SK-N-SH (cell line): ENCODE measurements around the gene INO80. TPM values are rescaled to one million over a fixed set of nuclear protein-coding genes. Genes with fewer than 3 reads are reported as not detected.
A peak's percentile ranks its signal among the peaks of the same experiment; 100 is the strongest.

Source experiments
- CTCF ChIA-PET: fragments of 300-600, 350-600 bp; formaldehyde crosslinking; extraction: SDS; loops from one replicate; lab custom pipeline; 2021; lab: Yijun Ruan, JAX
- POLR2A ChIA-PET: fragments of 350-600 bp; sonication (Branson Sonifier 250); formaldehyde crosslinking; extraction: SDS; loops from one replicate; lab custom pipeline; 2020; ENCODE audit warnings: antibody characterized with exemption, inconsistent platforms; lab: Yijun Ruan, JAX
- DNase-seq: peaks from one replicate; pipeline ENCODE4 v3.0.0; 2012
- H2AFZ ChIP-seq: fragments of 200-600 bp; sonication (generic); 2 replicates; pipeline ENCODE4 v1.8.1; 2016; ENCODE audit warnings: antibody characterized with exemption, mild to moderate bottlenecking, low read depth
- H3F3A ChIP-seq: fragments of 200-600 bp; sonication (generic); replicated peaks from 2 replicates; pipeline ENCODE3; 2016; ENCODE audit warnings: antibody characterized with exemption, mild to moderate bottlenecking; ENCODE audit not compliant: insufficient read depth
- H3K27ac ChIP-seq, 2 experiments: fragments of 200-500 bp in 1 of 2; fragments of 200-600 bp in 1 of 2; sonication (Bioruptor generic) in 1 of 2; sonication (generic), shearing (Covaris generic) in 1 of 2; 2 replicates each; pipeline versions ENCODE4 v1.5.1 to v1.6.1; 2014 to 2016; ENCODE audit warnings: low read depth in 2 of 2, inconsistent platforms in 1 of 2, low read length in 1 of 2, mild to moderate bottlenecking in 1 of 2, mixed read lengths in 1 of 2
- H3K27me3 ChIP-seq: fragments of 200-600 bp; sonication (generic), shearing (Covaris generic); 2 replicates; pipeline ENCODE4 v1.6.1; 2016; ENCODE audit warnings: mixed run types; ENCODE audit not compliant: insufficient read depth
- H3K36me3 ChIP-seq, 2 experiments: fragments of 200-500 bp in 1 of 2; fragments of 200-600 bp in 1 of 2; sonication (Bioruptor generic) in 1 of 2; sonication (generic) in 1 of 2; replicated peaks in 1 of 2; 2 replicates each; pipeline versions ENCODE3 to v1.5.1; 2014 to 2016; ENCODE audit warnings: low read length in 1 of 2, mild to moderate bottlenecking in 1 of 2; ENCODE audit not compliant: insufficient read depth in 2 of 2, control insufficient read depth in 1 of 2
- H3K4me1 ChIP-seq, 2 experiments: fragments of 200-500 bp in 1 of 2; fragments of 200-600 bp in 1 of 2; sonication (Bioruptor generic) in 1 of 2; sonication (generic), shearing (Covaris generic) in 1 of 2; 2 replicates each; pipeline versions ENCODE4 v1.5.1 to v1.6.1; 2014 to 2016; ENCODE audit warnings: low read depth in 1 of 2, low read length in 1 of 2, mixed run types in 1 of 2; ENCODE audit not compliant: insufficient read depth in 2 of 2, control insufficient read depth in 1 of 2
- H3K4me2 ChIP-seq: fragments of 200-600 bp; sonication (generic), shearing (Covaris generic); 2 replicates; pipeline ENCODE4 v1.6.1; 2017; ENCODE audit warnings: mixed run types
- H3K4me3 ChIP-seq, 2 experiments: fragments of 200-500 bp in 1 of 2; fragments of 200-600 bp in 1 of 2; sonication (Bioruptor generic) in 1 of 2; sonication (generic), shearing (Covaris generic) in 1 of 2; 2 replicates each; pipeline versions ENCODE4 v1.5.1 to v1.8.1; 2014 to 2016; ENCODE audit warnings: low read depth in 2 of 2, inconsistent platforms in 1 of 2, low read length in 1 of 2, mild to moderate bottlenecking in 1 of 2, mixed read lengths in 1 of 2, moderate library complexity in 1 of 2
- H3K79me2 ChIP-seq: fragments of 200-600 bp; sonication (generic); 2 replicates; pipeline ENCODE4 v1.8.1; 2017; ENCODE audit warnings: mild to moderate bottlenecking; ENCODE audit not compliant: insufficient read depth
- H3K9ac ChIP-seq: fragments of 200-600 bp; sonication (generic); 2 replicates; pipeline ENCODE4 v1.6.1; 2017; ENCODE audit warnings: mixed run types
- H3K9me2 ChIP-seq: fragments of 200-600 bp; sonication (generic); 2 replicates; pipeline ENCODE4 v1.6.1; 2017; ENCODE audit warnings: mixed run types
- H3K9me3 ChIP-seq: fragments of 200-600 bp; sonication (generic); 2 replicates; pipeline ENCODE4 v1.6.1; 2017; ENCODE audit warnings: mixed run types, mild to moderate bottlenecking, moderate library complexity
- H4K20me1 ChIP-seq: fragments of 200-600 bp; sonication (generic); 2 replicates; pipeline ENCODE4 v1.6.1; 2017; ENCODE audit warnings: mild to moderate bottlenecking, mixed run types; ENCODE audit not compliant: insufficient read depth
- CHD2 ChIP-seq: fragments of 150-350 bp; IDR thresholded peaks from 2 replicates; pipeline ENCODE4 v1.6.1; 2018; ENCODE audit warnings: low read length; ENCODE audit not compliant: partially characterized antibody
- ELF1 ChIP-seq: IDR thresholded peaks from 2 replicates; pipeline ENCODE4 v1.4.0; 2012
- EP300 ChIP-seq, 2 experiments: IDR thresholded peaks; 2 replicates each; pipeline versions ENCODE4 v1.4.0 to v1.6.1; 2012; ENCODE audit warnings: borderline replicate concordance in 1 of 2, low read depth in 1 of 2, low read length in 1 of 2
- FOSL2 ChIP-seq: IDR thresholded peaks from 2 replicates; pipeline ENCODE4 v1.4.0; 2012; ENCODE audit warnings: low read depth, mild to moderate bottlenecking, moderate library complexity, borderline replicate concordance
- NRF1 ChIP-seq: IDR thresholded peaks from 2 replicates; pipeline ENCODE4 v1.6.1; 2012; ENCODE audit warnings: low read depth, mild to moderate bottlenecking, low read length
- RAD21 ChIP-seq: IDR thresholded peaks from 2 replicates; pipeline ENCODE4 v1.6.1; 2012; ENCODE audit warnings: mild to moderate bottlenecking, low read length
- SIN3A ChIP-seq: IDR thresholded peaks from 2 replicates; pipeline ENCODE4 v1.6.1; 2012; ENCODE audit warnings: low read depth, mild to moderate bottlenecking, low read length, moderate library complexity, borderline replicate concordance
- TCF12 ChIP-seq: IDR thresholded peaks from 2 replicates; pipeline ENCODE4 v1.4.0; 2012
- WGBS: methylation state at CpG from one replicate; pipeline ENCODE4 v1.1.6; 2017; ENCODE audit warnings: low lambda C conversion rate; 5-methylcytosine and 5-hydroxymethylcytosine counted together
- polyA plus RNA-seq, 3 experiments: library from polyadenylated mRNA; depleted of rRNA; stranded (reverse); fragments of >200 nt; gene quantifications; 2 replicates each; pipeline ENCODE4 v1.2.3, GENCODE V29; 2012
- TF ChIP-seq, protein P1 (sequence below): IDR thresholded peaks from 2 replicates; pipeline ENCODE4 v1.4.0; 2012; ENCODE audit warnings: low read depth
- TF ChIP-seq, protein P2 (sequence below): IDR thresholded peaks from 2 replicates; pipeline ENCODE4; 2012

The INO80 gene
- polyA plus RNA-seq, 1 of the 3 experiments (the other 2 are of a cell fraction), result 4.6 TPM

DNA sequence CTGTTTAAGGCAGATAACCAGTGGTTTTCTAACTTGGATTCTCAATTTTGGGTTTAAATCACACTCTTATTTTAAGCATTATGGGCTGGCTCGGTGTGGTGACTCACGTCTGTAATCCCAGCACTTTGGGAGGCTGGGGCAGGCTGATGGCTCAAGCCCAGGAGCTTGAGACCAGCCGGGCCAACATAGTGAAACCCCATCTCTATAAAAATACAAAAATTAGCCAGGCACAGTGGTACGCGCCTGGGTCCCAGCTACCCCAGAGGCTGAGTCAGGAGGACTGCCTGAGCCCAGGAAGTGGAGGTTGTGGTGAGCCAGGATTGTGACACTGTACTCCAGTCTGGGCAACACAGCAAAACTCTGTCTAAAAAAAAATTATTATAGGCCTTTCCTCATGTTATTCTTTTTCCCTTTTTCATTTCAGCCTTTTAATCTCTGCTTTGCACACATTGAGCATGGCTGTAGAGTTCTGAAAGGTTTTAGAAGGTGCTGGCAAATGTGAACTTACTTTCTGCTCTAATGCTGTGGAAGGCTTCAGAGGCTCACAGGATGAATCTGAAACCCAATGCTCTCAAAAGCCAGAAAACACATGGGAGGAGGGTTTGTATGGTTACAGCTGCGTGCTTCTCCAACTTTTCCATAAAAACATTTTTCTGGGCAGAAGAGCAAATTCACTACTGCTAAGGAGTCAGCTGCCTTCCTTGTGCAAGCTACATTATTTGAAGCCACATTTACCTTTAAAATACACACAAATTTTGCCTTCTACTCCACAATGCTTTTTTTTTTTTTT lies 130.3 kb downstream of the INO80 start:
- peak overlapping the region; percentile 21; the same call in 1 of the 2 replicates for H3K4me2 ChIP-seq

DNA sequence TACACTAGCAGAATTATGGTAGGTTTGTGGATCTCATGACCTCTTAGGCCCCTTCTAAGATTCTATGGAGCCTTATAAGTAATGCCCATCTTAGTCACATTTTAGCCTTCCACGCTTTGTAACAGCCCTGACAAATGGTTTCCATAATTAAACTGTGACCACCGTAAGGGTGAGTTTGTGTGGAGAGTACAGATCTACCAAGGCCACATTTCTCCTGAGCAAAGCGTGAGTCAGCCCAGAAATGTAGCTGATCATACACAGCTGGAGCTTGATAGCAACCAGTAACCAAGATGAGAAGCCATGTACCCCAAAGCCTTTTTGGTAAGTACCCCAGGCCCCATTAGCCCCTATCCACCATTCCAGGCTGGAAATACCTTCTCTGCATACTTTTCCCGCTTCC lies 131.1 kb downstream of the INO80 start:
- Histone ChIP-seq H3K4me3 (no peak overlapping the region), H4K20me1 (no peaks in the 10 kb centered on the region), H3K9ac (peak overlapping the region; percentile 40; the same call in 1 of the 2 replicates), H3K9me3 (no peaks in the 10 kb centered on the region), H3K4me1 (peaks cover 0 to 38% of the 10 kb centered on the region in 2 experiments; a peak in 2 of 4 replicates), H3K27ac (peak overlapping the region in 1 of 2 experiments; percentile 91; a peak in 2 of 4 replicates), H3K4me2 (peak overlapping the region; percentile 21), H3K79me2 (no peaks in the 10 kb centered on the region), H3K27me3 (no peaks in the 10 kb centered on the region), H3K9me2 (no peaks in the 10 kb centered on the region), H2AFZ (no peak overlapping the region), H3K36me3 (peaks cover 57 to 60% of the 10 kb centered on the region in 2 experiments), H3F3A (peaks cover 52% of the 10 kb centered on the region)
- no peak for DNase-seq
- WGBS, result 71% methylated on average over 4 of the region's 4 CpGs
- ChIA-PET POLR2A (no interaction called here), CTCF (interaction anchor here (2.3 kb wide), 1 partner anchor 43 kb away, joined by 12 read pairs; no protein-coding TSS in a partner anchor)
- no peak for TF ChIP-seq RAD21
- TF ChIP-seq NRF1, result no peak
- TF ChIP-seq TCF12, result peak; percentile 71
- TF ChIP-seq ELF1, result no peak
- TF ChIP-seq FOSL2, result peak; percentile 52; the same call in 1 of the 2 replicates
- TF ChIP-seq, protein P1, sequence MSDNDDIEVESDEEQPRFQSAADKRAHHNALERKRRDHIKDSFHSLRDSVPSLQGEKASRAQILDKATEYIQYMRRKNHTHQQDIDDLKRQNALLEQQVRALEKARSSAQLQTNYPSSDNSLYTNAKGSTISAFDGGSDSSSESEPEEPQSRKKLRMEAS, result peak; percentile 20; the same call in 1 of the 2 replicates
- TF ChIP-seq, protein P2, sequence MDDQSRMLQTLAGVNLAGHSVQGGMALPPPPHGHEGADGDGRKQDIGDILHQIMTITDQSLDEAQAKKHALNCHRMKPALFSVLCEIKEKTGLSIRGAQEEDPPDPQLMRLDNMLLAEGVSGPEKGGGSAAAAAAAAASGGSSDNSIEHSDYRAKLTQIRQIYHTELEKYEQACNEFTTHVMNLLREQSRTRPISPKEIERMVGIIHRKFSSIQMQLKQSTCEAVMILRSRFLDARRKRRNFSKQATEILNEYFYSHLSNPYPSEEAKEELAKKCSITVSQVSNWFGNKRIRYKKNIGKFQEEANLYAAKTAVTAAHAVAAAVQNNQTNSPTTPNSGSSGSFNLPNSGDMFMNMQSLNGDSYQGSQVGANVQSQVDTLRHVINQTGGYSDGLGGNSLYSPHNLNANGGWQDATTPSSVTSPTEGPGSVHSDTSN, result peak; percentile 69

More for the DNA sequence above, 130.3 kb downstream of the INO80 start:
- Histone ChIP-seq H2AFZ (no peak overlapping the region), H3K36me3 (peaks cover 50 to 54% of the 10 kb centered on the region in 2 experiments), H3K4me1 (peaks cover 0 to 38% of the 10 kb centered on the region in 2 experiments; a peak in 2 of 4 replicates), H4K20me1 (no peaks in the 10 kb centered on the region), H3K9ac (peak overlapping the region; percentile 40; the same call in 1 of the 2 replicates), H3K79me2 (no peaks in the 10 kb centered on the region), H3K9me2 (no peaks in the 10 kb centered on the region), H3K27ac (peak overlapping the region in 1 of 2 experiments; percentile 91; a peak in 2 of 4 replicates), H3F3A (peaks cover 52% of the 10 kb centered on the region), H3K4me3 (no peak overlapping the region), H3K9me3 (no peaks in the 10 kb centered on the region), H3K27me3 (no peaks in the 10 kb centered on the region)
- no peak for TF ChIP-seq SIN3A
- no peak for TF ChIP-seq EP300 (IDR thresholded peaks at IDR 0.05; ENCODE audit: borderline replicate concordance in 1 of 2, low read depth in 1 of 2, low read length in 1 of 2)
- TF ChIP-seq CHD2, result no peak
- no peak for TF ChIP-seq ELF1
- TF ChIP-seq FOSL2, result peak; percentile 47; the same call in 1 of the 2 replicates
- ChIA-PET POLR2A (no interaction called here), CTCF (no interaction called here)
- no peak for DNase-seq
- 63% methylated on average over 6 of the region's 6 CpGs for WGBS
